HuH-7 (cell line): ENCODE results near the gene RPP25.
"Not testable (repeated sequence)": the region's sequence is repeated elsewhere in the genome, so short reads cannot be mapped to it uniquely, and the experiment has no call there.

Experiments used
- DNase-seq: peaks from one replicate; pipeline ENCODE4 v3.0.0; 2011; ENCODE audit warnings: low spot score

The RPP25 gene

DNA sequence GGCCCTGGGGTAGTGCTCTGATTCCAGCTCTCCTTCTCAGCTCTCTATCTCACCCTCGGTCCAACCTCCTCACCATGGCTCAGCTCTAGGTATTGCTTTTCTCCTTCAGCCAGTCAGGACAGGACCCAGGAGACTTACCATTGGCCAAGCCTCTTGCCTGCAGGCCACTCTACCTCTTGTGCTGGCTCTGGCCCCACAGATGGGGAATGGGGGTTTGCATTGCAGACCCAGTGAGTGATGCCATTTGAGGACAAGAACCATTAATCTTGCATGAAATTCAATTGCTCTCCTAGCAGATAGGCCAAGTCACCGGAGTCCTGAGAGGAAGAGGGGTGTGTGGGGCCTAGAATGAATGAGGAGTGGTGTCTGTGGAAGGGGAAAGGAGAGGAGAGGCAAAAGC lies 6.1 kb upstream of the RPP25 start:
- no peak for DNase-seq

DNA sequence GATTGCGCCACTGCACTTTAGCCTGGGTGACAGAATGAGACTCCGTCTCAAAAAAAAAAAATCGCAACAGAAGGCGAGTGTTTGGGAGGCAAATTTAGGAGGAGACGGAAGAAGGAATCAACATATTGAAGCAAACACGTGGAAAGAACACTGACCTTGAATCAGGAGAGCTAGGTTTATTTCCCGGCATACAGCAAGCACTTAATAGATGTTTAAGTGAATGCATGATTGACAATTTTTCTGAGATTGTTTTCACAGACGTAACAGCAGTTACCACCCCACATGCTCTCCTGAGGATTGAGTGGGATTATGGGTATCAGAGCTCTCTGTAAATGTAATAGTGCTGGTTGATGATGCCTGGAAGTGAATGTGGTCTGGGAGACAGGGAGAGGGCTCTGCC lies 5.6 kb upstream of the RPP25 start:
- DNase-seq: no peak

DNA sequence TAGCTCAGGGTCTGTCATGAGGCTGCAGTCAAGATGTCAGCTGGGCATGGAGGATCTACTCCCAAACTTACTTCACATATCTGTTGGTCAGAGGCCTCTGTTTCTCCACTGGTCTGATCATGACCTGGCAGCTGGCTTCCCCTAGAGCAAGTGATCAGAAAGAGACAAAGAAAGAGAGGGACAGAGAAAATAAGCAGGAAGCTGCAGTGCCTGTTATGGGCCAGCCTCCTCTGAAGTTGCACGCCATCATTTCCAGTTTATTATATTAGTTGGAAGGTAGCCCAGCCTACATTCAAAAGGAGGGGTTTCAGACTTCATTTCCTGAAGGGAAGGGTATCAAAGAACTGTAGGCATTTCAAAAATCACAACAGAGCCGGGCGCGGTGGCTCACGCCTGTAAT lies 5.0 kb upstream of the RPP25 start:
- DNase-seq: no peak

DNA sequence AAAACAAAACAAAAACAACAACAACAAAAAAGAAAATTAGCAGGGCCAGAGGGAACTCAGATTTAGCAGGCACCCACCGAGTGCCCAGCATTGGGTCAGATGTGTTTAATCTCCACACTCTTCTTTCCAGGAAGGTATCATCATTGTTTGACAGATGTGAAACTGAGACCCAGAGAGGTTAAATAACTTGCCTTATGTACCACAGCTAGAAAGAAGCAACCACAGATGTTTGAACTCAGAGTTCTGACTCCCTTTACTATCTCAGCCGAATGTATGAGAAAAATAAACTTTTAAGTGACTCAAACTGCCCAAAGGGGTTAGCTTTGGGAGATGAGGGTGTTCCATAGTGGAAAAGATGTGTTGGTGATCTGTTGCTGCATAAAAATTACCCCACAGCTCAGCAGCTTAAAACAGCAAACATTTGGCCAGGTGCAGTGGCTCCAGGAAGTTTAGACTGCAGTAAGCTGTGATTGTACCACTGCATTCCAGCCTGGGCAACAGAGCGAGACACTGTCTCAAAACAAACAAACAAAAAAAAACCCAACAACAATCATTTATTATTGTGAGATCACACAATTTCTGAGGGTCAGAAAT lies 4.5 kb upstream of the RPP25 start:
- no peak for DNase-seq

DNA sequence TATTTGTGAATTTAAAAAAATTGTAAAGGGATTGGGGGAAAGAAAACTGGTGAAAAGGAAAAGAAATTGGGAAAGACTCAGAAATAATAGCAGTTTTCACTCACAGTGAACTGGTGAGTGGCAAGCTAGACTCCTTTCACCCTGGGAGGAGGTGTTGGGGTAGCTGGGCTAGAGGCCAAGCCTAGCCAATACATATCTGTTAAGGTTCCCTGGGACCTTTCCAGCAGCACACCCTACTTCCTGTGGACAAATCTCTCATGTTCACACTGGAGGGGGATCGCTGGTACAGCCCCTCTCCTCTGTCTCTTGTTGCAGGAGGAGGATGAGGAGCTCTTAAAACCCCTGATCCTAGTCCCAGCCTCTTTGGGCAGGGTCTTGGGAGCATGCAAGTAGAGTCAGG lies 3.7 kb upstream of the RPP25 start:
- DNase-seq: no peak

DNA sequence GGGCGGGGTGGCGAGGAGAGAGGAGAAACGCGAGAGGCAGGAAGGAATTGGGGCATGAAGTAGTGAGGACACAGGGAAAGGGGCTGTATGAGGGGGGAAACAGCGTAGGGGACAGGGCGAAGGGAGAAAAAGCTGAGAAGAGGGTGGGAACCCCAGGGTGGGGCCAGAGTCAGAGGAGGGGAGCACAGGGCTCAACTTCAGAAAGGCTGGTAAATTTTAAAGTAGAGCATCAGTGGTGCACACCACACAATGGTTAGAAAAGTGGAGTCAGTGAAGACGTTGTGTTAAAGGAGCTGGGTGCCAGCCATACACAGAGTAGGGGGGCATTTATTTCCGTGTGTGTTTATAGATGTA lies 3.0 kb upstream of the RPP25 start:
- DNase-seq: no peak

DNA sequence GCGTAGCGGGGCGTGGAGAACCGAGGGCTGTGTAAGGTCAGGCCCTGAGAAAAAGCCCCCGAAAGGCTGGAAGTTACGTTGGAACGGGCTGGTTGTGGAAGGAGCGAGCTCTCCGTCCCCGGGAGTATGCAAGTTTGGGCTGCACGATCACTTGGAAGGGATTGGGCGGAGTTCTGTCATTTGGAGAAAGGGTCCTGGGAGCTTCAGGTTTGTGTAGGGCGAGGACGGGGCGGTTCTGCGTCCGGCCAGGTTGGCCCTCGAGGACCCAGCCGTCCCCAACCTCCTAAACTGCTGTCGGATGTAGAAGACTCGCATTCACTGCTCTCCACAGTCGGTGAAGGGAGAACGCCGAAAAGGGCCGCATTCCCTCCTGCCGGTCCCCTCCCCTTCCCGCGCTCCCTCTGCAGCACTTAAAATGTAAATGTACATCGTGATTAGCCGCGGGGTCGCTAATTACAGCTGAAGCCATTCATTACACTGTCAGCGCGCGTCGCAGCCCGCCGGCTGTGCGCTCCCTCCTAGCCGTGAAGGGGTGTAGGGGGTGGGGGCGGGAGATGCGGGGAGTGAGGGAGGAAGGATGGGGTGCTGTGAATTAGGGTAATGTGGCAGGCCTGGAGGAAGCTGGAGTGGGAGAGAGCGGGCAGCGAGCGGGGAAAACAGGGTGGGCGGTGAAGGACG lies 2.5 kb upstream of the RPP25 start:
- no peak for DNase-seq

DNA sequence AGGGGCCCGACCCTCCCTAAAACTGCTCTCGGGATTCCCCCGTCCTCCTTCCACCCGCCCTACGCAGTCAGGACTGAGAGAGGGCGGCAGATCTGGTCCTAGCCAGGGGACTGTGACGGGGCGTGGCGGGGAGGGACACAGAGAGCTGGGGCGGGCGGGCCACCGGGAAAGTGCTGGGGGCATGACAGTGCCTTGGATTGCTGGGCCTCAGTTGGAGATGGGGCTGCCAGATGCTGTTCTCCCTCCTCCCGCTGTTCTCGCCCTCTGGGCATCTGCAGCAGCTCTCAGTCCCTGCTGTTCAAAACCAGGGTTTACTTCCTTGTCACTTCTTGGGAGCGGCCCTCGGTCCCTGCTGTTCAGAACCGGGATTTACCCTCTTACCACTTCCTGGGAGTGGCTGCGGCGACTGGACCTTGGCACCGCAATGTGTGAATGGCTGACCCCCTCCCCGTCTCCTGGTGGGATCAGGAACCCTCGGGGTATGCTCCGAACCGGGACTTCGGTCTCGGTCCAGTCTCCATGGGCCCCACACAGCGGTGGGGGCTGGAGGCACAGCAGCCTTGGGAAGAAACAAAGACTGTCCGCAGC lies 1.8 kb upstream of the RPP25 start:
- DNase-seq: peak; percentile 82

DNA sequence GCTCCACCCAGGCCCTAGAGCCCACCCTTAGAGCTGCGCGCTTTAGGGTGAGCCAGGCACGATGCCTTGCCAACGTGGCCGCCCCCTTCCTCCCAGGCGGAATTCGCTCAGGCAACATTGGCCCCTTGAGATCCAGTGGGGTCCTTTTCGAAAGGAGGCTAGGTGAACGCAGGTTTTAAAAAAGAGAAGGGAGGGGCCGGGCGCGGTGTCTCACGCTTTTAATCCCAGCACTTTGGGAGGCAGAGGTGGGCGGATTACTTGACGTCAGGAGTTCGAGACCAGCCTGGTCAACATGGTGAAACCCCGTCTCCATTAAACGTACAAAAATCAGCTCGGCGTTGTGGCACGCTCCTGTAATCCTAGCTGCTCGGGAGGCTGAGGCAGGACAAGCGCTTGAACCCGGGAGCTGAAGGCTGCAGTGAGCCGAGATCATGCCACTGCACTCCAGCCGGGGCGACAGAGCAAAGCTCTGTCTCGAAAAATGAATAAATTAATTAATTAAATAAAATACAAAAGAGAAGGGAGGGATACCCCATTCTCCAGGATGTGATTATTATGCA lies 984 bp upstream of the RPP25 start:
- no peak for DNase-seq

DNA sequence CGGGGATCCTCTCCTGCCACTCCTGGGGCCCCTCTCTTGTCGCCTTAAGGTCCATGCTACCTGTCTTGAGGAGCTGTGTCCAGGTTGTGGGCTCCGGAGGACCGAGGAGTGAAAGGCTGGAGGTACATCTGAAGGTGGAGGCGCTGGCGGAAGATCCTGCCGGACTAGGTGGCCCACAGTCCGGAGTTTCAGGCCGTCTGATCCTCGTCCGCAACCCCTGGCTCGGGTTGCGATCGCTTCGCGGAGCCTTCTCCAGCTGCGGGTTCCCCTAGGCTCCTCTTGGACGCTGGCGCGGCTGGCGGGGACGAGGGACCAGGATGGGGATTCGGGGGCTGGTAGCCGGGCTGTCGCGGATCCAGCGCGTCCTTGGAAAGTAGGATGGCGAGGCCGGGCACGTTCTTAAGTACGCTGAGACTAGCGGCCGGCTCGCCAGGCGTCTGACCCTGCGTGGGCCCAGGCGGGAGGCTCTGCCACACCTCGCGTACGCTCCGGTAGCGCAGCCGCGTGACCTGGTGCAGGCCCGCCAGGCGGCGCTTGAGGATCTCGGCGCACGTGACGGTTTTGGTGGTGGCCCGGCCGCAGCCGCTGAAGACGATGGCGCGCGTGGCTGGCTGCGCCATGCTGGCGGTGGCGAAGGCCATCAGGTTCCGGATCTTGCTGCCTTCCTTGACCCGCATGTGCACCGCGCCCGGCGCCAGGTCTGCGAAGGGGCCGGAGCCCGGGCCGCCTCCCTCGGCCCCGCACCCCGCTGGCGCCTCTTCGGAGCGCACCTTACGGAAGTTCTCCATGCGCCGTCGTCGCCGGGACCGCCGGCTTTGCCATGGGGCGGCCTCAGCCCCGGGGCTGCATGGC lies 550 bp downstream of the RPP25 start:
- peak; percentile 54 for DNase-seq

DNA sequence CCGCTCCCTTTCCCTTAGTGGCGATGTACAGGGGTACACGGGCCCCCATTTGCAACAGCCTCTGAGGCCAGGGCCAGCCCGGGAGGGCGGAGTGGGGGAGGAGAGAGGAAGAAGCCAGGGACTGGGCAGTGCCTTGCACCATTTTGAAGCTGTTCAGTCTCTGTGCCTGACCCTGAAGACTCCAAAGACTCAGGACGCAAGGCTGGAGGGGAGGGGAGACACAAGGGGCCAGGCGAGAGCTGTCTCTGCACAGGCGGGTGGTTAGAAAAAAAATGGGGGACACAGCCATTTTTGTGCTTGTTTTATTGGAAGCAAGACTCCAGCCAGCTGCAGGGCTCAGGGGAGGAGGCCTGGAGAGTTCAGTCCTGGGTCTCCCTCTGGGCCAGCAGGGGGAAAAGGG lies 1.6 kb downstream of the RPP25 start:
- DNase-seq: no peak

DNA sequence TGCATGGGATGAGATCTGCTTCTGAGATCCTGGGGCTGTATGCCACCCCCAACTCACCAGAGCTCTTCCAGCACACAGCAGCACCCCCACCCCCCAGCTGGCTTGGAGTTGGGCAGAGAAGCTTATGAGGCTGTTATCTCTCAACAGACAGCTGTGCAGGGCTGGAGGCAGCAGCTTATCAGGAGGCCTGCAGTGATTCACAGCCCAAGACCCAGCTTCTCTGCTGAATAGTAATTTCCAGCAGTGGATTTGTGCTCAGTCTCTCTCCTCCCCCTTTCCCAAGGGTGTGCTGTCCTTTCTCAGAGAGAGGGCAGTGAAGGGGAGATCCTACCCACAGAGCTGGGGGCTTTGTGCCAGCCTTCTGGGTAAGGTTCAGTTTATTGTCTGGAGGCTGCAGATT lies 2.1 kb downstream of the RPP25 start:
- DNase-seq: no peak

DNA sequence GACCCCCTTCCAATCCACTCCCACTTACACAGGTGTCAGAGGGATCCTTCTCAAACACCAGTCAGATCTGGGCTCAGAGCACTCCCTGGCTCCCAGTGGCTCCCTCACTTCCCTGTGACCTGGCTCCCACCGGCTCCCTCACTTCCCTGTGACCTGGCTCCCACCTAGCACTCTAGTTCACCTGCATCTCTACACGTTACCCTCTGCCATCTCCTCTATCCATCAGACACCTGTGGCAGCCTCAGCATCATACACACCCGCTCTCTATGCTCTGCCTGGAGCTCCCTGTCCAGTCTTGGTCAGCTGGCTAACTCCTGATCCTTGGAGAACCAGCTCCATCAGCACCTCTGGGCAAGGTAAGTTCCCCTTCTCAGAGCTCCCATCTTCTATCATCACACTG lies 5.6 kb downstream of the RPP25 start:
- no peak for DNase-seq

DNA sequence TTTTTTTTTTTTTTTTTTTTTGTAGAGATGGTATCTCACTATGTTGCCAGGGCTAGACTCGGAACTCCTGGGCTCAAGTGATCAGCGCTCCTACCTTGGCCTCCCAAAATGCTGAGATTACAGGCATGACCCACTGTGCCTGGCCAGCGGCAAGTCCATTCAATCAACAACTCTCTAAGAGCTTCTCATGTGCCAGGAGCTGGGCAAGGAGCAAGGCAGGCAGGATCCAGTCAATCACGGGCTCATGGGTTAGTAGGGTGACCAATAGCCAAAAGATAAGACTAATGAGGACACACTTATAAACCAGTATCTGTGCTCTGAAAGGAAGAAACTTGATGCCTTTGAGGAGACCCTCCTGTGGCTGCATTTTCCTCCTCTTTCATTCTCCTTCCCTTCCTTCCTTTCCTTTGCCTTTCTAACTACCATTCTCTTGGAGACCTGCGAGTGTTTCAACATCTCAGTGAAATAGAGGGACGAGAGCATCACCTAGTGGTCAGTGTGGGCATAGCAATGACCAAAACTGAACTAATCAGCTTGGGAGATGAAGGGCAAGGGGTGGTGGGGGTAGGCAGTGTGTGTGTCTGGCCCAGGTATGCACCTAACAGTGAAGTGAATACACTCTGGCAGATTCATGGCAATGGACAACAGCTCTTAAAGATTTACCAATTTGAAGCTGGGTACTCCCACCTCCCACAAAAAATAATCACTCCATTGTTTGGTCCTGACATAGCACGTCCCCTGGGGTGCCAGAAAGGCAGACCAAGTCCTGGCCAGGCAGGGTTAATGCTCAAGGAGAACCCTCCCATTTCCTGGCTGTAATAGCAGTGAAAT lies 6.3 kb downstream of the RPP25 start:
- DNase-seq: peak; percentile 82

DNA sequence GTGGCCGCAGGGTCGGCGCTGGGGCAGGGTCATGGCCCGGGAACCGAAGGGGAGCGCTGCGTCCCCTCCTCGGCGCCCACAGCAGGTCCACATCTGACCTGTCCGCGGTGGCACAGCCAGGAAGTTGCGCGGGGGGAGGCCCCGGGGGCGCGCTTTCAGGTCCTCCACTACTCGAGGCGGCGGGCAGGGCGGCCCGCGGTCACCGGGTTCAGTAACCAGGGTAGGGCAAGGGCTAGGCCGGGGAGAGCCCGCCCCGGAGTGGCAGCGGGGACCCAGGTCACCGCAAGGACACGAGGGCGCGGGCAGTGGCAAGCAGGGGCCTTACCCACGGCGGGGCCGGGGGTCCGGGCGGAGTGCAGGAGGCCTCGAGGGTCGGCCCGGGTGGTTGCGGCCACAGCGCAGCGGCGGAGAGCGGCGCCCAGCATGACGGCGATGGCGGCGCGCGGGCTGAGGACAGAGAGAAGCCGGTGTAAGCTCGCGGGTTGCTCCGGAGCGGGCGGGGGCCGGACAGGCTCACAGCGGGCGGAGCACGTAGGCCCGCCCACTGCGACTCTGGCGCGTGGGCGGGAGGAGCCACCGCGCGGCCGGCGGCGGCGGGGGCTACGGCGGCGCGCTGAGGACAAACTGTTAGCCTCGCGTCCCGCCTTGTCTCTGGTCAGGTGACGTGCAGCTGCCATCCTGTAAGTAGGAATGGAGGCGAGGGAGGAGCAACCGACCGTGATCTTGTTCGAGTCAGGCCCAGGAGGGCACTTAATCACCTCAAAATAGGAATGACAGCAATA lies 18.8 kb downstream of the RPP25 start, which contains the start of gene COX5A:
Gene COX5A (minus strand): TSS at position 484 of the 782 bp plus-strand sequence. CDS start 59 bp downstream, at position 425.
- peak; percentile 89 for DNase-seq

DNA sequence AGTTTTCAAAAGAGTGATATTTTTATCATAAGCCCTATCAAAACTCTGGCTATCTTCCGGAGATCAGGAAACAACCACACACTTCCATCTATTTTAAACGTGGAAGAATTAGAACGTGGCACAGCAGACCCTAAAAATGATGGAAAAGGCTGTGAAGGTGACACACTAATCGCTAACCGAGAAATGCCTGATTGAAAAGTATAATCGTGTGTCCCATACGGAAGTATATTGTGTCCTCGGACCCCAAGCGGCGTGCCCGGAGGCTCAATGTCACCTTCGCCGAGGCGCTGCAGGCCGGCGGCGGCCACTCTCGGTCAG lies 19.3 kb downstream of the RPP25 start:
- no peak for DNase-seq

DNA sequence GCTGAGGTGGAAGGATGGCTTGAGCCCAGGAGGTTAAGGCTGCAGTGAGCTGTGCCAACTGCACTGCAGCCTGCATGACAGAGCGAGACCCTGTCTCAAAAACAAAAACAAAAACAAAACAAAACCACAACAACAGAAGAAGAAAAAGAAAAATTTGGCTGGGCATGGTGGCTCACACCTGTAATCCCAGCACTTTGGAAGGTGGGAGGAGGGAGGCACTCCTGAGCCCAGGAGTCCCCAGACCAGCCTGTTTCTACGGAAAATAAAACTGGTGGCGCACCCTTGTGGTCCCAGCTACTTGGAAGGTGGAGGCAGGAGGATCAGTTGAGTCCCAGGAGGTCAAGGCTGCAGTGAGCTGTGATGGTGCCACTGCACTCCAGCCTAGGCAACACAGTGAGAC lies 21.4 kb downstream of the RPP25 start:
- DNase-seq: not testable (repeated sequence)

DNA sequence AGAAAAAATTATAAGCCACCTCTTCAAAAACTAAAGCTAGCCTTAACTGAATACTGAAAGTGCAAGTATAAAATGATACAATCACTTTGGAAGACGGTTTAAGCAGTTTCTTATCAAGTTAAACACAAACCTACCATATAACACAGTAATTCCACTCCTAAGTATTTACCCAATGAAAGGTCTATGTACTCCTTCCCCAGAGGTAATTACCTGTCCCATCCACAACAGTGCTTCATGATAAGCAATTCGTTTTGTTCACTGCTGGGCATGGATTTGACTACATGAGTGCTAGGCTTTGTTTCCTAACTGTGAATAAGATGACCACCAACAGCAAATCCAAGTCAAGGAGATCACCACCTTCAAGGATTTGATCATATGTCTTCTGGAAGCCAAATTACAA lies 23.0 kb downstream of the RPP25 start:
- DNase-seq: no peak

DNA sequence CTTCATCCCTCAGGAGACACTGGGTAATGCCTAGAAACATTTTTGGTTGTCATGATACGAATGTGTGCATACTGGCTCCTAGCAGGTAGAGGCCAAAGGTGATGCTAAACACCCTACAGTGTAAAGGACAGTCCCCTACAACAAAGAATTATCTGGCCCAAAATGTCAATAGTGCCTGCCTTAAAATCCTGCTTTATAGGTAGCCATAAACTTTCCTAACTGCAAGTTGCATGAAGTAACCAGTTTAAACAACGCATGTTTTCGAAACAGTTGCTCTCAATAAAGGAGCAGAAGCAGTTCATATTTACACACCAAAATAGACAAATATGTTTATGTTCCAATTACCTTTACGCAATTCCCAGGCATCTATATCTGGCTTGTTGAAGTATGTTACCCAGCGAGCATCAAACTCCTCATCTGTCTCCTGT lies 27.8 kb downstream of the RPP25 start:
- DNase-seq: peak; percentile 63

DNA sequence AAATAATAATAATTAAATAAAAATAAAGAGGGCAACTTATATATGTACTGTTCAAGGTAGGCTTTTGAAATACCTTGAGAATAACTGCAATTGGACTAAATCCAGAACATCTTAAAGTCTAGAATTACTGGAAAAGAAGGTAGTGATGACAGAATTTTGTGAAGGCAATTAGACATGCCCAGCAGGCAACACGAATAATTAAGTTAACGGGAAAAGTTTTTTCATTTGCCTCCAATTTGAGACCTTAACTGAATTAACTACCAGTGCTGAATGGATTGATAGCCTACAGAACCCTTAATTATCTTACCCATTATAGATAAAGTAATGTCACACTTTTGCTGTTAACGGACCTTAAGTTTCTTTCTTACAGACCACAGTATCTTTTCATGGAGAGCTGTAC lies 32.0 kb downstream of the RPP25 start:
- no peak for DNase-seq

DNA sequence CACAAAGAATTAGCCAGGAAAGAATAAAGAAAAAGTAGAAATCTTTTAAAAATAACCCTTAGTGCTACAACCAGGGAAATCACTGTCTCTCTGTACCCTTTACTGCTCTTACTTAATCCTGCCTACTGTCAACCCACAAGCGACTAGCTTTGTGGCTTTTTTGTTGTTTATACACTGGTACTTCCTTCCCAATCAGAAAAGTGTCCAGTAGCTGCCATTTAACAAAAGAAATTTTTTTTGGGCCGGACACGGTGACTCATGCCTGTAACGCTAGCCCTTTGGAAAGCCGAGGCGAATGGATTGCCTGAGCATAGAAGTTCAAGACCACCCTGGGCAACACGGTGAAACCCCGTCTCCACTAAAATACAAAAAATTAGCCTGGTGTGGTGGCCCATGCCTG lies 36.1 kb downstream of the RPP25 start:
- no peak for DNase-seq
